GM19025 (cell line): ENCODE measurements around the gene ABHD6.
"Not testable (repeated sequence)": the region's sequence is repeated elsewhere in the genome, so short reads cannot be mapped to it uniquely, and the experiment has no call there.

ENCODE experiments used
- ATAC-seq: cut with Tn5 transposase; IDR thresholded peaks from one replicate; pipeline ENCODE4 v1.9.1; 2021; ENCODE audit warnings: mild to moderate bottlenecking, low read depth, moderate library complexity; ENCODE audit not compliant: unreplicated experiment

ABHD6 gene

DNA sequence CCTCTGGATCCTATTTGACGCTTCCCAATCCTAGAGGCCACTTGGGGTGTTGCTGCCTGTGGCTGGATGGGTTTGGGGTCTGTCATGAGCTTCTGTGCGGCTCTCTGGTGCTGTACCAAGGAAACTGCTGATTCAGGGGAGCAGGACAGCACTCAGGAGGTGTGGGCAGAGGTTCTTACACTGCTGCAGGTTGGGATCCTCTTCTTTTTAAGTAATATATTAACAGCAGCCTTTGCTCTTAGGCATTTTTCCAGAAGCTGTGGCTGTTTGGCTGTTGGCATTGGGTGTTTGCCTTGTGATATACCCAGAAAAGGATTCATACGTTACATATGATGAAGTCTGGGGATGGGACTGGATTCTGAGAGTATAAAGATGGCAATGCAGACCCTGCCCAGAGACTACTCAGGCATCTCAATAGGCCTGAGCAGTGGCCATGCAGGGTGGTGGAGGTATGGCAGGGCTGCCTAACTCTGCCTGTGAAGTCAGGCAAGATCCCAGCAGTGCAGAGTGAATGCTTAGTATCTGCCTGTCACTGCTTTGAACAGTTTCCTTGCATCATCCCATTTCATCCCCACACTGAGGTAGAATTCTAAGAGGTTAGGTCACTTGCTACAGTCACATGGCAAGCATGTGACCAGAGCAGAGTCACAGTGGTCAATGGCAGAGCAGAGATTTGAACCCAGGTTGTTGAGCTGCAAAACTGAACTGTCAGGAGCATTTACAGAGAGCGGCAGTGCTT, 3.9 kb downstream of the ABHD6 start:
- ATAC-seq = no peak

DNA sequence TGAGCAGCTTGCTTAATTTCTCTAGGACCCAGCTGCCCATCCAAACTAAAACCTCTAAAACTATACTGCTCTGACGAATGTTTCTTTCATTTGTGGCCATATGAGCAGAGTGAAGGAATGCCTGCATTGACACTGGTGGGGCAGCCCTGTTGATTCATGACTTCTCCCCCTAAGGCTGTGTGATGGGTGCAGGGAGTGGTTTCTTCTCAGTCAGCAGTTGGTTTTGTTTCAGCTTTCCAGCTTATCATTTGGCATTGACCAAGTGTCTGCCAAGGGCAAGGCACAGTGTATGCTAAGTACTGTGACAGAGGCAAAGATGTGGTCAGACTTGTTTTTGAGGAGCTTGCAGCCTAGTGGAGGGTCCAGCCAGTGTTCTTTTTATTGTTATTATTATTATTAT, 4.7 kb downstream of the ABHD6 start:
- ATAC-seq = no peak

DNA sequence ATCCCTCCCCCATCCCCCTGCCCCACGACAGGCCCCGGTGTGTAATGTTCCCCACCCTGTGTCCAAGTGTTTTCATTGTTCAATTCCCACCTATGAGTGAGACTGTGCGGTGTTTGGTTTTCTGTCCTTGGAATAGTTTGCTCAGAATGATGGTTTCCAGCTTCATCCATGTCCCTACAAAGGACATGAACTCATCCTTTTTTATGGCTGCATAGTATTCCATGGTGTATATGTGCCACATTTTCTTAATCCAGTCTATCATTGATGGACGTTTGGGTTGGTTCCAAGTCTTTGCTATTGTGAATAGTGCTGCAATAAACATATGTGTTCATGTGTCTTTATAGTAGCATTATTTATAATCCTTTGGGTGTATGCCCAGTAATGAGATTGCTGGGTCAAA, 5.3 kb downstream of the ABHD6 start:
- not testable (repeated sequence) for ATAC-seq

DNA sequence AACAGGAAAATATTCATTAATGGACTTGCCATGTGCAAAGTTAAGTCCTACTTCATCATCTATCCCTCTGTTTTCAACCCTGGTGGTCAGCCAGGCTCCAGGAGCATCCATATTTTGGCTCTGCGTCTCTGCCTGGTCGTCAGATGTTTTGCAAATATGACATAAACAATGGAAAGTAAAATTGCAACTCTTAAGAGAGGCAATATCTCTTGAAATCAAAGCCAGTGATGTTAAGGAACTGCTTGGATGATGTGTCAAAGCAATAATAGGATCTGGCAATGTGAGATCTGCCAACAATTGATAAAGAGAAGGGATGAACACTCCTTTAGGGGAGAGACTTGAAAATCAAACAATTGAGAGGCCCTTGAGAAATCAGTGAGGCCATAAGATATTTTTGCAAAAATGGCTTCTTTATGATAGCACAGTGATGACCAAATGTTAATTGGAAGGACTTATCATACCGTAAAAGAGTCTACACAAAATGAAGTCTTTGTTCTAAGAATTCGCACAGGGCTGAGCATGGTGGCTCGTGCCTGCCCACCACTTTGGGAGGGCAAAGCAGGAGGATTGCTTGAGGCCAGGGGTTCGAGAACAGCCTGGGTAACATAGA, 6.5 kb downstream of the ABHD6 start:
- ATAC-seq = no peak

DNA sequence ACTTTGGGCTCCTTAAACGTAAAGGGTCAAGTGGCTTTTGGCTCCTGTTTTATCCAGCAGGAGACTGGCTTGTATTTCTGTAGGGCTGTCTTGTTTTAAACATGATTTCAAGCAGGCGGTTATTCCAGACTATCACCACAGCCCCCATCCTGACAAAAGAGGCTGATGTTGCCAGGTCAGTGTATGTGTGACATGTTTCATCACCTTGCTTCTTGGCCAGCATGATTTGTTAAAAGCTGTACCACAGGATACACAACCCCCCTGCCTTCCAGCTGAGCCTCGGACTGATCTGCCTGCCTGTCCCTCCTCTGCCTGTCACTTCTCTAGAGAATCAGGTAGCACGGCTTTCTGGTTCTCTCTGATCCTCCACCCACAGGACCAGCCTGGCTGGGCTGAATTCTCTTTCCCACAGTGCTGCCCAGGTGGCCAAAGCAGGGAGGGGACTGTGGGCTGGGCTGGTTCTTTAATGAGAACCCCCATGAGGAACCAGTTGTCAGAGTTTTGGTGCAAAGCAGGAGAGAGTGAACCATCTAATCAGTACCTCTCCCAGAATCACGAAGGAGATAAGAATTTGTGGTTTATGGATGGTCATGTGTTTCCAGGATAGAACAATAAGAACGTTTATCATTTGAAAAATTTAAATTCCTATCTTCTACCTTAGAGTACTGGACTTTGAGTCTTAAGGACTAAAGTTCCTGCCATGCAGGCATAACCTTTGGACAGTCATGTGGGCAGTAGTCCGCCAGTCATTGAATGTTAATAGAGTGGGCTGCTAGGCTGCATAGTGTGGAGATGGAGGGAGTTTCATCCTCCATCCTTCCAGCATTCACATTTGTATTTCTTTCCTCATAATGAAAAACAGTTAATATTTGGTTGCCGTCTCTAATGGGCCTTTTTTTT, 8.8 kb downstream of the ABHD6 start:
- no peak for ATAC-seq

DNA sequence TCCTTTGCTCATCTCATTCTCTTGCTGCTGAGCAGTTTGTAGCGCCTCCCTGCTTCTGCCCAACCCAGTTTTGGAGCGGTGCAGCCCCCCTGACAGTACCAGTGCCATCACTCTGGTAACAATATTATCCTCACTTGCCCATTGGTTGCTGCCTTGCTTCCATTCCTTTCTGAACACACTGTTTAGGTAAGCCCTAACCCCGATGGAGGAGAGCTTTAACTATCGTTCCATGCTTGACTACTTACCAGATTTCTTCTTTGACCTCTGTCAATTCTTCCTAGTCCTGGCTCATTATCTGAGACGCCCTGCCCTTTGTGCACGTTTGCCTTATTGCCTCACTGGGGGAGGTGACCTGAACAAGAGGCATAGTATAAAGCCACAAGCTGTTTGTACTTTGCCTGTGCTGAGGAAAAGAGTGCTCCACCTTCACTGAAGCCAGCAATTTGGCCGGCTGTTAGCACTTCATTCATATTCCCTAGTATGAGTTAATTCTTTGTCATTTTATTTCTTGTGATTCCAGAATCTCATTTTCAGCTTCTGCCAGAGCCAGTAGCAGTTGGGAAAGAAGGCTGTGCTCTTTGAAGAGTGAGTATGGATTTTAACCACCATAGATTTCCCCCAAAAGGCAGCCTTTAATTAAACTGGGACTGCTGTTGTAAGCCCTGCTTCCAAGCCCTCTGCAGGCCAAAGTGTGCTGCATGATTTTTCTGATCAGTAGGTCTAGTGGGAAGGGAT, 11.9 kb downstream of the ABHD6 start:
- ATAC-seq = no peak

DNA sequence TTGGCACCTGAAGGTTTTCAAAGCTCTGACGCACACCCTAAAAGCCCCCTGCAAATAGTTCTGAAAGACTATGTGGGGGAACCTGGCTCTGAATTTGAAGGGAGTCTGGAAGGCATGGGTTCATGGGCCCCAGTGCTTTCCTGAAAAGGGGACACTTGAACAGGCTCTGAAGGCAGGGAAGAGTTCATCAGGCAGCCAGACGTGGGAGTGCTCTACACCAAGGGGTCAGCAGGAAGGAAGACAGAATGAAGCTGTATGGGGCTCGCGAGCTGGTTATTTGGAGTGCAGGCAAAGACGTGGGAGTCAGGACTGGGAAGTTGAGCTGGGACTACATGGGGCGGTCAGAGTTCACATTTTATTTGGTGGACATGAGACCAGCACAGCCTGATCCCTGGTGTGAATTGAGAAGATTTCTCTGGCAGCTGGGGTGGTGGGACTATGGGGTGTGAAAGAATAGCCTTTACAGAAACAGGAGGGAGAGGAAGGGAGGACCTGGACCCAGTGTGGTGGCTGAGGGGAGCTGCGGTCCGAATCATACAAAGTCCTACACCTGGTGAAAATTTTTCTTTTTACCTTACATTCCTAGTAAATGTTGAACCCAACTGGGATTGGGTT, 12.6 kb downstream of the ABHD6 start:
- ATAC-seq = no peak

DNA sequence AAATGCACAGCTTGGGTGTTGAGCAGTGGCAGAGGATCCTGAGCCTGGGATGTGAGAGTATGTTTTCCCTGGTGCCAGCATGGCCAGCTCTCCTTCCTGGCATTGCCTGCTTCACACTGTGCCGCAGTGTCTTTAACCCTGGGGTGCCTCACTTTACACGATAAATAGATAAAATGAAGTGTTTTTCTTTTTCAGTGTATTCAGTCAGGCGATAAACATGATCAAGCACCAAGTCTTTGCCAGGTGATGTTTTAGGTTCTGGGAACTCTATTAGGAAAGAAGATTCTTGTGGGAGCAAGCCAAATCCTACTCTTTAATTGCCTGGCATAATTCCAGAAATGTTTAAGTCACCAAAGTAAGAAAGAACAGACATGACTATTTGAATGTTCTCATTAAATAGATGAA, 14.0 kb downstream of the ABHD6 start:
- no peak for ATAC-seq

DNA sequence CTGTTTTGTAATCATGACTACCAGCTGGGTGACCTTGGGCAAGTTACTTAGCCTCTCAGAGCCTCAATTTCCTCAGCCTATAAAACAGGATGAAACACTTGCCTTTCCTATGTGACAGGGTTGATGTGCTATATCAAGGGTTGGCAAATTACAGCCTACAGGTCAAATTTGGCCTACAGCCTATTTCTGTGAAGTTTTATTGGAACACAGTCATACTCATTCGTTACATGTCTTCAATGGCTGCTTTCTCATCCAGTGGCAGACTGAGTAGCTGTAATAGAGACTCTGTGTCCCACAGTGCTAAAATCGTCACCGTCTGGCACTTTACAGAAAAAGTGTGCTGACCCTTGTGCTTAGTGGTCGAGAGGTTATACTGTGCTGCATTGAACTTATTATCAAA, 16.6 kb downstream of the ABHD6 start:
- ATAC-seq = no peak

DNA sequence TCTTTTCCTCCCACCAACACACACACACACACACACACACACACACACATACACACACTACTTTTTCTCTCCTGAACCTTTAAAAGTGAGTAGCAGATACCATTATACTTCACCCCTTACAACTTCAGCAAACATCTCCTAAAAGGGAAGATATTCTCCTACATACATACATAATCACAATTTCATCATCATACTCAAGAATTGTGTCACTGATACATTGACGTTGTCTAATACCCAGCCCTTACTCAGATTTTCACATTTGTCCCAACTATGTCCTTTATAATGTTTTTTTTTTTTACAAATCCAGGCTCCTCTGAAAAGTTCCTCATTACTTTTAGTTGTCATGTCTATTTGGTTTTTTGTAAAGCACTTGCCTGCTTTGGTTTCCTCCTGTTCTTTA, 18.5 kb downstream of the ABHD6 start:
- ATAC-seq = no peak

DNA sequence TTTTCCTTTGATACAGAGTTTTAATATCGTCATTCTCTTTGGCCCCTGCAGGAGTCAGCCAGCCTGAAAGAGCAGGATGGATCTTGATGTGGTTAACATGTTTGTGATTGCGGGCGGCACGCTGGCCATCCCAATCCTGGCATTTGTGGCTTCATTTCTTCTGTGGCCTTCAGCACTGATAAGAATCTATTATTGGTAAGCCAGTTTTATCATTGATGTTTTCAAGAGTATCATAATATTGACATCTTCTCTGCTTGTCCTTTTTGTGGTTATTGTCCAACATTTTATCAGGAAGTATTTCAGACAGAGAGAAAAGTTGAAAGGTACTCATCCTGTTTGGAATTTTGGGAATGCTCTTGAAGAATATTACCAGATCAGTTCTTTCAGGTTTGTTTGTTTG, 18.9 kb downstream of the ABHD6 start:
- ATAC-seq = no peak

DNA sequence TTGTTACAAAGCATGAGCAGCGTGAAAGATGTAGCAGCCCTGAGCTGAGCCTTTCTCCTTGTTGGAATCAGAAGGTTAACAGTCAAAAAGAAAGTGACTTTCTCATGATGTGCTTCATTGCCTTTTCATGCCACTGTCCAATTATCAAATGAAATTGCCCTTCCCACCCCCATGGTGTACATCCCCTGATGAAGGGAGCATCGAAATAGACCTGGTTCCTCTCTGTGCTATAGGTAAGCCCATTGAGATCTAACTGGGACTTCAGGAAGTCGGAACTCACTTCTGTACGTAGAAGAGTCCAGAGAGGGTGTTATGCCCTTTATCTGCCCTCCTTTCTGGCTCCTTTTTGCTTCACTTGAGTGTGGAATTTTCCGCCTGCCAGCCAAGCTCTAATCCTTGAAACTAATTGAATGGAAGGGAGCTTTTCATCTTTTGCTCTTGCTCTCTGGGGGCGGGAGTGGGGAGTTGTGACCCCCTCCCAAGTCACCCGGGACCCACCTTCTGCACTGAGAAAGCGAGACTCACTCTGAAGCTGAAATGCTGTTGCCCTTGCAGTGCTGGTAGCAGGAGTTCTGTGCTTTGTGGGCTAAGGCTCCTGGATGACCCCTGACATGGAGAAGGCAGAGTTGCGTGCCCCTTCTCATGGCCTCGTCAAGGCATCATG, 20.9 kb downstream of the ABHD6 start:
- no peak for ATAC-seq

DNA sequence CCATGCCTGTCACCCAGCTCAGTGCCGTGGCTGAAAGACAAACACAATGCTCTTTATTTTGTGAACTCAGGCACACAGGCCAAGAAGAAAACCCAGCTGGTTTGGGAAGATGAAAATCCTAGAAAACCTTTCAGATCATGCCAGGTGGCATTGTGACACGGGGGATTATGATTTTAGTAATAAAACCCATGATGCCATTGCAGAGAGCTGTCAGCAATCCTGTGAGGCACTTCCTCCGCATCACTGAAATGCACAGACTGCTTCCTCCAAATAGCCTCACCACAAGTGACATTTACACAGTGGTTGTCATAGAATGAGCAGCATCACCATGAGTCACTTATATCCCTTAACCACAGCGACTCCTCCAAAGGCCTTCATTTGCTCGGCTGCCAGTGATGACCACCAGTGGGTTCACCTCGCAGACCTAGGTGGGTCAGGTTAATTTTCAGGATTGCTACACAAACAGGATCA, 22.7 kb downstream of the ABHD6 start:
- ATAC-seq = no peak

DNA sequence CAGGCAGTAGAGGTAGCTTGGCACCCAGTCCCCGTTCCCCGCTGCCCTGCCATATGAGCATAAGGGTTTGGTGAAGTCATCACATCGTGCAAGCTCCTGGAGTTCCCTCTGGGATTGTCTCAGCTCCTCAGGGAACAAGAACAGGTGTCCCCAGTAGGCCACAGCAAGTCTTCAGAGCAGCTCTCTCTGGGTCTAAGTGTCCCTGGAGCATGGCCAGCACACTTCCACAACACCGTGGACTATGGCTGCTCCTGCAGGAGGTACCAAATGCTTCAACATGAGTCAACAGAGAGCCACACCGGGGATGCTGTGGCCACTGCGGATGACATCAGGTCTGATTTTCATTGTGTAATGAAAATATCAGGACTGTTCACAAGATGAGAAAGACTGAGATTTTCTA, 23.1 kb downstream of the ABHD6 start:
- ATAC-seq = no peak

DNA sequence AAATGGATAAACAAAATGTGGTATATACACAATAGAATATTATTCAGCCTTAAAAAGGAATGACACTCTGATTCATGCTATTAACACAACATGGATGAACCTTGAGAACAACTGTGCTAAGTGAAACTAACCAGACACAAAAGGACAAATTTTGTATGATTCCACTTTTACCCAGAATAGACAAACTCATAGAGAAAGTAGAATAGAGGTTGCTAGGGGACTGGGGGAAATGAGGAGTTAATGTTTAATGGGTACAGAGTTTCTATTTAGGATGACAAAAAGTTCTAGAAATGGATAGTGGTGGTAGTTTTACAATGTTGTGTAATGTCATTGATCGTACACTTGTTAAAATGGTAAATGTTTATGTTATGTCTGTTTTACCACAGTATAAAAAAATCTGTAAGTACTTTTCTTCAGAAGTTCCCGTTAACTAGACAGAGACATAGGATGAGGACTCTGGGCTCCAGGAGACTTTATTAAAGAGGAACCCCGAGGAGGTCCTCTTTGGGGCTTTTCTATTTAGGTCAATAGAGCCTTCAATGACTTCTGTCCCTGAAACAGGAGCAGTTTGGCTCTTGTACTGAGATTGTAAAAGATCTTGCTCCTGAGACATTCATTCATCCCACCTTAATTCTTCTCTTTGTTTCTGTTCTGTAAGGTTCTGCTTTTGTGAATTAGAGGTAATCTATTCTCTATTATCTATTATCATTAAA, 24.5 kb downstream of the ABHD6 start:
- ATAC-seq = no peak

DNA sequence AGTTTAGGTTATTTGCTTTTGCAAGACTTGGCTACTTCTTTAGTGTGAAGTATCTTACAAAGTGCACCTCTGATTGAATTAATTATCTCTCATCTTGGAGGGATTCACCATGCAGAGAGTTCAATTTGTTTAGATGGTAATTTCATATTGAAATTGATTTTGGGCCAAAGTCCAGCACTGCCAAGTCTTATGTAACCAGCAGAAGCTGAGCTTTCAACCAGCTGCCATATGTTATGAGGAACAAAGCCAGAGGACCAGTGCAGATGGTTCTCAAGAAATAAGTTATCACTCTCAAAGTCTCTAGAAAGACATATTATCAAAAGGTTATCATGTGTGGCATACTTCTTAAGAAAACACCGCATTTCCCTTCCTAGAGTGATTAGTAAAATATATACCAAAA, 29.0 kb downstream of the ABHD6 start:
- ATAC-seq = no peak

DNA sequence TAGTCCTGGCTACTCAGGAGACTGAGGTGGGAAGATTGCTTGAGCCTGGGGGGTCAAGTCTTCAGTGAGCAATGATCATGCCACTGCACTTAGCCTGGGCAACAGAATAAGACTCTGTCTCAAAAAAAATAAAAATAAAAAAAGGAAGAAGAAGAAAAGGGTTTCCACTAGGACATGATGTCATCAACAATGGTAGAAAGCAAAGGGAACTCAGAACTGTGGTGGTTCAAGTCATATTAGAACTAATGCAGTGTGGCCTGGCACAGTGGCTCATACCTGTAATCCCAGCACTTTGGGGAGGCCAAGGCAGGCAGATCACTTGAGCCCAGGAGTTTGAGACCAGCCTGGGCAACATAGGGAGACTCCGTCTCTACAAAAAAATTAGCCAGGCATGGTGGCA, 30.0 kb downstream of the ABHD6 start:
- not testable (repeated sequence) for ATAC-seq

DNA sequence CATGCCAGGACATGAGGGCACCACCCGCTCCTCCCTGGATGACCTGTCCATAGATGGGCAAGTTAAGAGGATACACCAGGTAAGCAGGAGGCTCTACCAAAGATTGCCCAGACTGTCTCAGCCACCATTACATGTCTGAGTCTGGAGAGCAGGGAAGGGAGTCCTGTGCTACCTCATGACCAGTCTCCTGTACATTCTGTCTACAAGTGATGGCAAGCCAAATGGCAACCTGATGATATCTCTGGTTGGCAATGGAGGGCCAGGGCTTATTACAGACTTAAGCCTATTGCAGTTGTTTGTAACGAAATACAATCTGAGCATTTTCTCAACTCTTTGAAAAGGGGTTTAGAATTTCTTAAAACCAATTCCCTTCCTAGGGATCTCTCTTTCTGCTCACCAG, 31.8 kb downstream of the ABHD6 start:
- ATAC-seq = no peak

DNA sequence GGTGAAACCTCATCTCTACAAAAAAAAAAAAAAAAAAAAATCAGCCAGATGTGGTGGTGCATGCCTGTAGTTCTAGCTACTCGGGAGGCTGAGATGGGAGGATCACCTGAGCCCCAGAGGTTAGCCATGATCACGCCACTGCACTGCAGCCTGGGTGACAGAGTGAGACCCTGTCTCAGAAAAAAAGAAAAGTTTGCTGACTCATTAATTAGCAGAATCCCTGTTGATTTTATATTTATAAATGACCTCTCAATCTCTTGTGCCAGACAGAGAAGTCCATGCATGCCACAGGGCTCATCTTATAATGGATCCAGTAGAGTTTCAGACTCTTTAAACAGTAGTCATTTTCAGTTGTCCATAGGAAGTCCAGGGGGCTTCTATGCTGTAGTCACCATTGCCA, 32.9 kb downstream of the ABHD6 start:
- no peak for ATAC-seq
